Panc1 (cell line): ENCODE measurements around the gene GNB1. TPM values are rescaled to one million over a fixed set of nuclear protein-coding genes. Genes with fewer than 3 reads are reported as not detected.

Experiments used
- ATAC-seq: fragments of 200-7000 bp; cut with Tn5 transposase; 2 replicates; pipeline ENCODE4 v1.9.1; 2020; ENCODE audit warnings: mild to moderate bottlenecking, moderate library complexity
- BruUV-seq: library from RNA; stranded (reverse); fragments of 400-500 nt; replicated peaks from 2 replicates; lab custom pipeline; 2021; lab: Mats Ljungman, UMichigan
- CTCF ChIA-PET: fragments of 300-600 bp; sonication (Branson Sonifier 250); formaldehyde crosslinking; loops from one replicate; lab custom pipeline; 2022; ENCODE audit warnings: antibody characterized with exemption; lab: Charles Lee
- POLR2A ChIA-PET: fragments of 300-600 bp; sonication (Branson Sonifier 250); formaldehyde crosslinking; loops from one replicate; lab custom pipeline; 2022; ENCODE audit warnings: antibody characterized with exemption; lab: Charles Lee
- DNase-seq: peaks from one replicate; pipeline ENCODE4 v3.0.0-alpha.2; 2010; ENCODE audit warnings: low read depth, low spot score
- H3K27ac ChIP-seq: 2 replicates; pipeline ENCODE4 v1.5.1; 2011; ENCODE audit warnings: mild to moderate bottlenecking, low read length, inconsistent platforms
- H3K27me3 ChIP-seq: fragments of 200-500 bp; sonication (Bioruptor generic); 2 replicates; pipeline ENCODE4 v1.6.0; 2014; ENCODE audit warnings: low read length, inconsistent platforms; ENCODE audit not compliant: control insufficient read depth, insufficient read depth
- H3K36me3 ChIP-seq: fragments of 200-500 bp; sonication (Bioruptor generic); 2 replicates; pipeline ENCODE4 v1.5.1; 2014; ENCODE audit warnings: inconsistent platforms, mild to moderate bottlenecking, low read length, moderate library complexity; ENCODE audit not compliant: control insufficient read depth, insufficient read depth
- H3K4me1 ChIP-seq: 2 replicates; pipeline ENCODE4 v1.5.1; 2011; ENCODE audit warnings: inconsistent platforms, mild to moderate bottlenecking, low read length, moderate library complexity; ENCODE audit not compliant: control insufficient read depth, insufficient read depth
- H3K4me3 ChIP-seq, 2 experiments: 2 replicates each; pipeline ENCODE4 v1.5.1; 2011 to 2012; ENCODE audit warnings: low read depth in 2 of 2, low read length in 2 of 2, mild to moderate bottlenecking in 2 of 2, inconsistent platforms in 1 of 2, moderate library complexity in 1 of 2
- H3K9me3 ChIP-seq: fragments of 200-500 bp; sonication (Bioruptor generic); 2 replicates; pipeline ENCODE4 v1.5.1; 2014; ENCODE audit warnings: low read depth, mild to moderate bottlenecking, inconsistent platforms, low read length, moderate library complexity; ENCODE audit not compliant: control insufficient read depth, insufficient read depth
- CTCF ChIP-seq: fragments of 450-650 bp; IDR thresholded peaks from 2 replicates; pipeline ENCODE4 v1.5.1; 2017; ENCODE audit warnings: mild to moderate bottlenecking
- POLR2AphosphoS5 ChIP-seq: IDR thresholded peaks from 2 replicates; pipeline ENCODE4 v1.6.1; 2012; ENCODE audit warnings: mild to moderate bottlenecking, low read depth, low read length, moderate library complexity
- REST ChIP-seq, 2 experiments: IDR thresholded peaks; 2 replicates each; pipeline ENCODE4 v1.6.1; 2011 to 2012; ENCODE audit warnings: low read depth in 2 of 2, control low read depth in 1 of 2, low read length in 1 of 2, mild to moderate bottlenecking in 1 of 2, moderate library complexity in 1 of 2; ENCODE audit not compliant: insufficient read depth in 1 of 2
- SIN3A ChIP-seq: IDR thresholded peaks from 2 replicates; pipeline ENCODE4 v1.6.1; 2012; ENCODE audit warnings: low read depth, mild to moderate bottlenecking, low read length, moderate library complexity, borderline replicate concordance; ENCODE audit not compliant: insufficient read depth
- TCF7L2 ChIP-seq: IDR thresholded peaks from 2 replicates; pipeline ENCODE4 v1.6.1; 2011; ENCODE audit warnings: mild to moderate bottlenecking, low read depth, low read length, inconsistent platforms
- in situ Hi-C: cut with HindIII; loops from 2 replicates; pipeline ENCODE4 v1.10.0; 2016; ENCODE audit warnings: low sequenced_read_pairs, low pct_unique_long_range_greater_than_20kb
- intact Hi-C: fragments of 100-400 bp; cut with micrococcal nuclease; formaldehyde crosslinking; loops from one replicate; pipeline ENCODE4 v1.10.0; 2022; ENCODE audit not compliant: unreplicated experiment
- total RNA-seq: library from RNA; stranded (reverse); gene quantifications from one replicate; pipeline ENCODE4 v1.2.1, GENCODE V29; 2021; ENCODE audit not compliant: unreplicated experiment

The GNB1 gene
- total RNA-seq, 1 experiment from 2014 or later = 499 TPM

GRCh38 chr1:1799716-1800115 lies 91.2 kb downstream of the GNB1 start:
- Histone ChIP-seq H3K4me3 (no peak overlapping the region), H3K27me3 (no peaks in the 10 kb centered on the region), H3K27ac (no peak overlapping the region), H3K4me1 (no peaks in the 10 kb centered on the region), H3K36me3 (peaks cover 15% of the 10 kb centered on the region), H3K9me3 (no peaks in the 10 kb centered on the region)
- ChIA-PET POLR2A (interaction anchor here (0.6 kb wide), 1 partner anchor 82 kb away, joined by 3 read pairs; no protein-coding TSS in a partner anchor), CTCF (no interaction called here)
- ATAC-seq = no peak
- BruUV-seq = no TSS peak
- intact Hi-C loops = no loop called here
- in situ Hi-C loops = no loop called here
- no peak for TF ChIP-seq CTCF
- TF ChIP-seq POLR2AphosphoS5 = no peak
- TF ChIP-seq SIN3A = no peak
- TF ChIP-seq REST (IDR thresholded peaks at IDR 0.05; ENCODE audit: insufficient read depth in 1 of 2, low read depth in 2 of 2, low read length in 1 of 2) = no peak
- TF ChIP-seq TCF7L2 = no peak
- no peak for DNase-seq

GRCh38 chr1:1797731-1798341 lies 93.1 kb downstream of the GNB1 start:
- no peaks in the 10 kb centered on the region for H3K9me3 ChIP-seq

More at GRCh38 chr1:1797731-1798341, 93.1 kb downstream of the GNB1 start:
- Histone ChIP-seq H3K27ac (no peak overlapping the region), H3K27me3 (no peaks in the 10 kb centered on the region), H3K4me1 (no peaks in the 10 kb centered on the region), H3K4me3 (no peak overlapping the region), H3K36me3 (peaks cover 14% of the 10 kb centered on the region)
- intact Hi-C loops = no loop called here
- in situ Hi-C loops = no loop called here
- no peak for TF ChIP-seq CTCF
- TF ChIP-seq TCF7L2 = no peak
- TF ChIP-seq POLR2AphosphoS5 = no peak
- TF ChIP-seq REST (IDR thresholded peaks at IDR 0.05; ENCODE audit: insufficient read depth in 1 of 2, low read depth in 2 of 2, low read length in 1 of 2) = no peak
- no peak for TF ChIP-seq SIN3A
- no peak for ATAC-seq
- POLR2A ChIA-PET = no interaction called here
- CTCF ChIA-PET = interaction anchor here (0.7 kb wide), 1 partner anchor 9 kb away, joined by 3 read pairs; no protein-coding TSS in a partner anchor
- DNase-seq = no peak
- BruUV-seq = no TSS peak
